ENCODE results near the gene MED4. TPM values are rescaled to one million over a fixed set of nuclear protein-coding genes. Genes with fewer than 3 reads are reported as not detected.

Gene MED4
- total RNA-seq, 1 donor from 2014 or later: 45.0 TPM

DNA sequence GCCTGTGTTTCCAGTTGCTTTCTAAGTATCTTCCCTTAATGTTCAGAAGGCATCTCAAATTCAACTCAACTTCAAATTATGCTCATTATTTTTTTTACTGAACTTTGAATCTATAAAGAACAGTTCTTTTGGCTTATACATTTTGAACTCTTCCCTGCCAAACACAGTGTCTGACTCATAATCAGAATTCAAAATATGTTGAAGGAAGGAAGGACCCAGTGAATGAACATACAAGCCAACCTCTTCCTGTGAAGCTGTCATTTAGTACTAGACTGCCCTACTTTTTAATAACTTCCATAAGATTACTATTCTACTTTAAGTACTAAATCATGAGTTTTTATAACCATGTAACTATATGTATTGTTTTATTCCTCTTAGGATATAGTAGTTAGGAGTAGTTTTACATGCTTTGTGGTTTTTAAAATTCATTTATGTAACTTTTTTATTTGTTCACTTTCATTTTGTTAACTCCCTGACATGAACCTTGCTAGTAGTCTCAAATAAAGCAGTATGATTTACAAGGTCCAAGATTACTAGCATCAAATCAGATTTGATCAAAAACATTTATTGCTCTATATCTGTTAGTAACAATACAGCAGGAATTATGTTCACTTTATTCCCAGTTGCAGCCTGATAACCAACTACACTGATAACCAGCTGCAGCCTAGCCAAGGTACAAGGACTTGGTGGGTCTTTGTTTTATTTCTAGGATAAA, 51.0 kb downstream of the MED4 start:
- DNase-seq (ENCODE audit: low spot score in 2 of 2, unreplicated experiment in 2 of 2): no peak
- no peak overlapping the region for H3K27ac Mint-ChIP-seq

DNA sequence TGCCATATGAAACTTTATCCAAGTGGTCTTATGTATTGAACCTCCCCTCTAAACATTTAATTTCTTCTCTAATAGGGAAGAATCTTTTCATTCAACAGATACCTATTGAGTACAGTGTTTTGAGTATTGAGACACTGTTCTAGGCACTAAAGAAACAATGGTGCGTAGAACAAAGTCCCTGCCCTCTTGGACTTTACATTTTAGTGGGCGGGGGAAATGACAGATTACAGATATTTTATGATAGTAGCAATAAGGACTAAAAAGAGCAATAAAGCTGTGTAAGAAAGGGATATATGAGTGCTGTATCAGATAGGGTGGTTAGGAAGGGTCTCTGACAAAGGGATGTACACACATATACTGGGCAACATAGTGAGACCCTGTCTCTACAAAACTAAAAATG, 52.0 kb downstream of the MED4 start:
- no peak for DNase-seq (ENCODE audit: low spot score in 2 of 2, unreplicated experiment in 2 of 2)
- Mint-ChIP-seq H3K4me3 (no peak overlapping the region), H3K27me3 (ENCODE audit: low read depth) (no peaks in the 10 kb centered on the region), H3K9me3 (peaks cover 4% of the 10 kb centered on the region), H3K27ac (no peak overlapping the region), H3K36me3 (peaks cover 17% of the 10 kb centered on the region), H3K4me1 (peaks cover 10% of the 10 kb centered on the region)
- TF ChIP-seq, protein P1, sequence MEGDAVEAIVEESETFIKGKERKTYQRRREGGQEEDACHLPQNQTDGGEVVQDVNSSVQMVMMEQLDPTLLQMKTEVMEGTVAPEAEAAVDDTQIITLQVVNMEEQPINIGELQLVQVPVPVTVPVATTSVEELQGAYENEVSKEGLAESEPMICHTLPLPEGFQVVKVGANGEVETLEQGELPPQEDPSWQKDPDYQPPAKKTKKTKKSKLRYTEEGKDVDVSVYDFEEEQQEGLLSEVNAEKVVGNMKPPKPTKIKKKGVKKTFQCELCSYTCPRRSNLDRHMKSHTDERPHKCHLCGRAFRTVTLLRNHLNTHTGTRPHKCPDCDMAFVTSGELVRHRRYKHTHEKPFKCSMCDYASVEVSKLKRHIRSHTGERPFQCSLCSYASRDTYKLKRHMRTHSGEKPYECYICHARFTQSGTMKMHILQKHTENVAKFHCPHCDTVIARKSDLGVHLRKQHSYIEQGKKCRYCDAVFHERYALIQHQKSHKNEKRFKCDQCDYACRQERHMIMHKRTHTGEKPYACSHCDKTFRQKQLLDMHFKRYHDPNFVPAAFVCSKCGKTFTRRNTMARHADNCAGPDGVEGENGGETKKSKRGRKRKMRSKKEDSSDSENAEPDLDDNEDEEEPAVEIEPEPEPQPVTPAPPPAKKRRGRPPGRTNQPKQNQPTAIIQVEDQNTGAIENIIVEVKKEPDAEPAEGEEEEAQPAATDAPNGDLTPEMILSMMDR (IDR thresholded peaks at IDR 0.05; ENCODE audit: unreplicated experiment): no peak

More for the DNA sequence above, 51.0 kb downstream of the MED4 start:
- peaks cover 4% of the 10 kb centered on the region for H3K4me1 Mint-ChIP-seq
- H3K27me3 Mint-ChIP-seq (ENCODE audit: low read depth): no peaks in the 10 kb centered on the region
- H3K9me3 Mint-ChIP-seq: peaks cover 4% of the 10 kb centered on the region
- TF ChIP-seq, protein P1 (IDR thresholded peaks at IDR 0.05; ENCODE audit: unreplicated experiment): no peak
- no peak overlapping the region for H3K4me3 Mint-ChIP-seq
- H3K36me3 Mint-ChIP-seq: peaks cover 18% of the 10 kb centered on the region

DNA sequence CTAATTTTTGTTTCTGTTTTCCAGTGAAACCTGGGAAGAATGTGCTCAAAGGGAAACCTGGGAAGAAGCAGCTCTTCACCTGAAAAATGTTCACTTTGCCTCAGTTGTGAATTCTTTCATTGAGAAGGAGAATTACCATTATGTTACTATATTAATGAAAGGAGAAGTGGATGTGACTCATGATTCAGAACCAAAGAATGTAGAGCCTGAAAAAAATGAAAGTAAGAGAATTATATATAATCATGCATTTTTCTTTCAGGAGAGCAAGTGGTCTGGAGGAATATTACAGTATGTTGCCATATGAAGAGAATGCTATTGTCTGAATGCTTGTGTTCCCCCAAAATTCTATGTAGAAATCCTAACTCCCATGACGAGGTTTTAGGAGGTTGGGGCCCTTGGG, 54.0 kb downstream of the MED4 start:
- Mint-ChIP-seq H3K9me3 (peaks cover 4% of the 10 kb centered on the region), H3K27ac (no peak overlapping the region), H3K27me3 (ENCODE audit: low read depth) (no peaks in the 10 kb centered on the region), H3K4me3 (no peak overlapping the region), H3K36me3 (peaks cover 14% of the 10 kb centered on the region), H3K4me1 (peaks cover 21% of the 10 kb centered on the region)
- DNase-seq (ENCODE audit: low spot score in 2 of 2, unreplicated experiment in 2 of 2): no peak
- TF ChIP-seq, protein P1 (IDR thresholded peaks at IDR 0.05; ENCODE audit: unreplicated experiment): no peak

DNA sequence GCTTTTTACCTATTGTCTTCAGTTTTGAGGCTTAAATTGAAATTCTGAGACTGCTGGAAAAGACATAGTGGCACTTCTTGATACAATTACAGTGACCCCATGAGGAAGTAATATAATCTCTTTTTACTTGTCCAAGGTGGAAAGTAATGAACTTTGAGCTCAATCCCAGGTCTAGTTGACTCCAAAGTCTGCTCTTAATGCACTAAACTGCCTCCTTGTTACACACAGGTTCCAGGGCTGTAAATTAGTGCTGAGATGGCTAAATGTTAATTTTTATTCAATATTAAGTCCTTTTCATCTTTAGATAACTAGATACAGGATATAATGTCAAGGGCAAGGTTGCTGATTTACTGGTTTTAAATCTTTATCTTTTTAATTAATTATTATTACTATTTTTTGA, 54.9 kb downstream of the MED4 start:
- no peak for DNase-seq (ENCODE audit: low spot score in 2 of 2, unreplicated experiment in 2 of 2)
- Mint-ChIP-seq H3K36me3 (peaks cover 15% of the 10 kb centered on the region), H3K27me3 (ENCODE audit: low read depth) (no peaks in the 10 kb centered on the region), H3K9me3 (peaks cover 4% of the 10 kb centered on the region), H3K4me1 (peaks cover 21% of the 10 kb centered on the region), H3K27ac (no peak overlapping the region), H3K4me3 (no peak overlapping the region)
- TF ChIP-seq, protein P1 (IDR thresholded peaks at IDR 0.05; ENCODE audit: unreplicated experiment): no peak

DNA sequence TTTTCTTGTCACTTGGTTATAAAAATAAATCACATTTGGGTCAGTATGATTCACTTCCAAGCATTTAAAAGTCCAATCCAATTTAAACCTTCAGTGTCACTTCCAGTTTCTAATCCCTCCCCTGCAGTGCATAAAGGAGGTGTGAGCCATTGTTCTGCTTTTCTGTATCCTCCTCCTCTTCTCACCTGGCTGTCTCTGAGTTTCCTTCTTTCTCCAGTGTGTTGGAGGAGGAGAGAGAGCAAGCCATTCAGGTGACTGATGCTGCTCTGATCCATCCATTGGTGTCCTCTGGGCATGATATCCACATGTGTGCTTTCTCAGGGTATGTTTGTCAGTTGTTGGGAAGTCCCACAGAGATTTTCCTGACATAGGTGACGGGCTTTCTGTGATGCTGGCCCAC, 56.1 kb downstream of the MED4 start:
- peak overlapping the region; percentile 93 for H3K27ac Mint-ChIP-seq
- TF ChIP-seq, protein P1 (IDR thresholded peaks at IDR 0.05; ENCODE audit: unreplicated experiment): no peak
- DNase-seq (ENCODE audit: low spot score in 2 of 2, unreplicated experiment in 2 of 2): no peak

More for the DNA sequence above, 56.1 kb downstream of the MED4 start:
- no peaks in the 10 kb centered on the region for H3K27me3 Mint-ChIP-seq (ENCODE audit: low read depth)
- peaks cover 12% of the 10 kb centered on the region for H3K9me3 Mint-ChIP-seq
- H3K4me1 Mint-ChIP-seq: peaks cover 21% of the 10 kb centered on the region
- peaks cover 26% of the 10 kb centered on the region for H3K36me3 Mint-ChIP-seq
- H3K4me3 Mint-ChIP-seq: peak overlapping the region; percentile 89
